HCT116 (cell line): Measurements from ENCODE around the gene ANKRD55. TPM values are rescaled to one million over a fixed set of nuclear protein-coding genes. Genes with fewer than 3 reads are reported as not detected.

Experiments
- ATAC-seq: fragments of 200-7000 bp; cut with Tn5 transposase; 2 replicates; pipeline ENCODE4 v1.9.1; 2020; ENCODE audit warnings: mild to moderate bottlenecking, moderate library complexity
- BruUV-seq: library from RNA; stranded (reverse); fragments of 400-500 nt; replicated peaks from 2 replicates; lab custom pipeline; 2021; lab: Mats Ljungman, UMichigan
- CTCF ChIA-PET: fragments of 300-600 bp; sonication (Branson Sonifier 250); formaldehyde crosslinking; loops from one replicate; lab custom pipeline; 2021; ENCODE audit warnings: antibody characterized with exemption; lab: Charles Lee
- POLR2A ChIA-PET: fragments of 300-600, 350-600 bp; sonication (Branson Sonifier 250); formaldehyde crosslinking; loops from one replicate; lab custom pipeline; 2021; ENCODE audit warnings: antibody characterized with exemption; lab: Charles Lee
- RAD21 ChIA-PET, 2 experiments: fragments of 300-600 bp; sonication (Branson Sonifier 250); formaldehyde crosslinking; loops; one replicate each; lab custom pipeline; 2023; ENCODE audit warnings: low total read pairs in 2 of 2; ENCODE audit not compliant: uncharacterized antibody in 2 of 2, unreplicated experiment in 2 of 2, low non-redundant PET in 1 of 2; lab: Charles Lee
- DNase-seq: peaks from one replicate; pipeline ENCODE4 v3.0.0-alpha.2; 2010; ENCODE audit warnings: low read depth, low spot score
- H2AFZ ChIP-seq: fragments of 200-600 bp; shearing (Covaris generic), sonication (generic); 2 replicates; pipeline ENCODE4 v1.6.1; 2017; ENCODE audit warnings: low read depth, mixed run types, mixed read lengths, antibody characterized with exemption, low read length; ENCODE audit not compliant: poor library complexity, severe bottlenecking
- H3K27ac ChIP-seq: 2 replicates; pipeline ENCODE4 v1.5.1; 2012; ENCODE audit warnings: low read depth, low read length
- H3K27me3 ChIP-seq: fragments of 200-600 bp; sonication (generic); 2 replicates; pipeline ENCODE4 v1.6.1; 2016; ENCODE audit warnings: mixed run types, low read length, mixed read lengths; ENCODE audit not compliant: insufficient read depth
- H3K36me3 ChIP-seq, 2 experiments: fragments of 200-500 bp in 1 of 2; fragments of 200-600 bp in 1 of 2; sonication (Bioruptor generic) in 1 of 2; sonication (generic) in 1 of 2; 2 replicates each; pipeline versions ENCODE4 v1.5.1 to v1.6.1; 2014 to 2016; ENCODE audit warnings: low read length in 2 of 2, inconsistent platforms in 1 of 2, mixed read lengths in 1 of 2, mixed run types in 1 of 2; ENCODE audit not compliant: insufficient read depth in 2 of 2, control insufficient read depth in 1 of 2
- H3K4me1 ChIP-seq, 2 experiments: fragments of 200-600 bp in 1 of 2; sonication (generic) in 1 of 2; 2 replicates each; pipeline versions ENCODE4 v1.5.1 to v1.6.1; 2012 to 2017; ENCODE audit warnings: low read length in 2 of 2, inconsistent platforms in 1 of 2, mild to moderate bottlenecking in 1 of 2, mixed read lengths in 1 of 2, mixed run types in 1 of 2, moderate library complexity in 1 of 2; ENCODE audit not compliant: insufficient read depth in 2 of 2, control insufficient read depth in 1 of 2
- H3K4me2 ChIP-seq: fragments of 200-600 bp; sonication (generic); 2 replicates; pipeline ENCODE4 v1.6.1; 2017; ENCODE audit warnings: mixed run types, low read length, mixed read lengths
- H3K4me3 ChIP-seq, 2 experiments: fragments of 200-600 bp in 1 of 2; sonication (generic) in 1 of 2; replicated peaks in 1 of 2; 2 replicates each; pipeline ENCODE4 v1.5.1; 2011 to 2016; ENCODE audit warnings: low read length in 2 of 2, control low read depth in 1 of 2, low read depth in 1 of 2, mild to moderate bottlenecking in 1 of 2, mixed read lengths in 1 of 2, mixed run types in 1 of 2
- H3K79me2 ChIP-seq: fragments of 200-600 bp; sonication (generic); 2 replicates; pipeline ENCODE4 v1.6.1; 2017; ENCODE audit warnings: mild to moderate bottlenecking, mixed run types, low read length, moderate library complexity, mixed read lengths; ENCODE audit not compliant: insufficient read depth
- H3K9ac ChIP-seq: fragments of 200-600 bp; sonication (generic); 2 replicates; pipeline ENCODE4 v1.6.1; 2016; ENCODE audit warnings: low read length, mixed read lengths
- H3K9me2 ChIP-seq: fragments of 200-600 bp; sonication (generic), shearing (Covaris generic); 2 replicates; pipeline ENCODE4 v1.6.1; 2017; ENCODE audit warnings: mixed run types, mild to moderate bottlenecking, moderate library complexity; ENCODE audit not compliant: insufficient read depth
- H3K9me3 ChIP-seq, 2 experiments: fragments of 200-500 bp in 1 of 2; fragments of 200-600 bp in 1 of 2; sonication (Bioruptor generic) in 1 of 2; sonication (generic) in 1 of 2; 2 replicates each; pipeline ENCODE4 v1.6.1; 2014 to 2017; ENCODE audit warnings: low read length in 2 of 2, mixed read lengths in 2 of 2, inconsistent platforms in 1 of 2, low read depth in 1 of 2, mild to moderate bottlenecking in 1 of 2, mixed run types in 1 of 2, moderate library complexity in 1 of 2; ENCODE audit not compliant: control insufficient read depth in 1 of 2, insufficient read depth in 1 of 2
- H4K20me1 ChIP-seq: fragments of 200-600 bp; sonication (generic), shearing (Covaris generic); 2 replicates; pipeline ENCODE4 v1.6.1; 2017; ENCODE audit warnings: mixed run types, mild to moderate bottlenecking, moderate library complexity; ENCODE audit not compliant: insufficient read depth
- CTCF ChIP-seq, 3 experiments: fragments of 200-600 bp in 1 of 3; sonication (generic) in 1 of 3; IDR thresholded peaks in 2 of 3; conservative IDR thresholded peaks in 1 of 3; 2 replicates each; pipeline ENCODE4 v1.5.1; 2012 to 2017; ENCODE audit warnings: low read depth in 2 of 3, low read length in 2 of 3, antibody characterized with exemption in 1 of 3, borderline replicate concordance in 1 of 3, control low read depth in 1 of 3, mild to moderate bottlenecking in 1 of 3, mixed read lengths in 1 of 3, mixed run types in 1 of 3, moderate library complexity in 1 of 3; ENCODE audit not compliant: insufficient read depth in 1 of 3
- JUND ChIP-seq: IDR thresholded peaks from 2 replicates; pipeline ENCODE4 v1.6.1; 2012
- MAX ChIP-seq: IDR thresholded peaks from 2 replicates; pipeline ENCODE4 v1.6.1; 2012
- POLR2A ChIP-seq: IDR thresholded peaks from 2 replicates; pipeline ENCODE4 v1.7.0; 2011; ENCODE audit warnings: borderline replicate concordance; ENCODE audit not compliant: insufficient read depth, insufficient read length; ENCODE audit errors: extremely low read depth
- RAD21 ChIP-seq: IDR thresholded peaks from 2 replicates; pipeline ENCODE4 v1.6.1; 2012; ENCODE audit warnings: low read depth, mild to moderate bottlenecking
- SP1 ChIP-seq: IDR thresholded peaks from 2 replicates; pipeline ENCODE4 v1.6.1; 2012; ENCODE audit warnings: low read depth
- ZFX ChIP-seq: fragments of 450-650 bp; IDR thresholded peaks from 2 replicates; pipeline ENCODE4 v1.6.1; 2017
- intact Hi-C: fragments of 100-400 bp; cut with micrococcal nuclease; formaldehyde crosslinking; loops from 2 replicates; pipeline ENCODE4 v1.10.0; 2022
- total RNA-seq: library from RNA; stranded (reverse); gene quantifications from one replicate; pipeline ENCODE4 v1.2.1, GENCODE V29; 2021; ENCODE audit not compliant: unreplicated experiment

The ANKRD55 gene
- total RNA-seq, 1 experiment from 2014 or later, result not detected

- Histone ChIP-seq H3K4me2 (no peak overlapping the region), H3K27me3 (no peaks in the 10 kb centered on the region), H3K4me1 (no peaks in the 10 kb centered on the region), H4K20me1 (no peaks in the 10 kb centered on the region), H3K9ac (no peak overlapping the region), H3K4me3 (no peak overlapping the region), H3K27ac (no peak overlapping the region), H2AFZ (peak overlapping the region; percentile 34), H3K36me3 (no peaks in the 10 kb centered on the region), H3K9me3 (no peaks in the 10 kb centered on the region), H3K79me2 (no peaks in the 10 kb centered on the region), H3K9me2 (no peaks in the 10 kb centered on the region)
- POLR2A ChIA-PET, result interaction anchor here (2.7 kb wide), 1 partner anchor 265 kb away, joined by 10 read pairs; no protein-coding TSS in a partner anchor
- peak; percentile 100 for ATAC-seq
- no TSS peak for BruUV-seq
- CTCF ChIA-PET, result interaction anchor here (0.6 to 4.4 kb wide), 6 partner anchors 129 to 1029 kb away, joined by 3 to 102 read pairs (median 4); no protein-coding TSS in a partner anchor
- intact Hi-C loops, result loop anchor here (1.0 to 5.0 kb wide), 5 partner anchors 63 to 1029 kb away; partner anchors contain the start of gene SLC38A9
- RAD21 ChIA-PET, result interaction anchor here (0.6 to 2.7 kb wide), 3 partner anchors 265 to 708 kb away, joined by 3 to 20 read pairs (median 19); no protein-coding TSS in a partner anchor
- no peak for TF ChIP-seq ZFX
- TF ChIP-seq CTCF (IDR thresholded peaks at IDR 0.05 in 2 of 3, conservative IDR thresholded peaks at IDR 0.05 in 1 of 3; ENCODE audit: borderline replicate concordance in 1 of 3, insufficient read depth in 1 of 3, low read depth in 2 of 3, low read length in 2 of 3), result peak; percentile 71 to 97 (median 86)
- no peak for TF ChIP-seq SP1
- no peak for TF ChIP-seq POLR2A
- TF ChIP-seq MAX, result 0 out of 2 replicates have a peak, but pooled peaks have one; percentile 22
- peak; percentile 97 for TF ChIP-seq RAD21
- TF ChIP-seq JUND, result no peak
- DNase-seq, result peak; percentile 69
These were observed 32.0 kb downstream of the ANKRD55 start for GRCh38 chr5:56200971-56201666.
